Stimulated activated CD4-positive, alpha-beta T cell treated with anti-CD3 and anti-CD28 coated beads, Interleukin-1b, Interleukin-23, amount 100 ng/mL, for 24 hours (primary cell): ENCODE results near the gene GPATCH8.
"Not testable (repeated sequence)": the region's sequence is repeated elsewhere in the genome, so short reads cannot be mapped to it uniquely, and the experiment has no call there.

ENCODE experiments used
- DNase-seq, 4 experiments: peaks; one replicate each; pipeline ENCODE4 v3.0.0-alpha.2; 2020; ENCODE audit warnings: low read depth in 4 of 4, low spot score in 1 of 4

The GPATCH8 gene

GRCh38 chr17:44378171-44378705 is 125.0 kb downstream of the GPATCH8 start:
- no peak for DNase-seq

GRCh38 chr17:44376779-44377178 is 126.4 kb downstream of the GPATCH8 start:
- DNase-seq = no peak

- DNase-seq = no peak
Observed at GRCh38 chr17:44376124-44376523, 127.1 kb downstream of the GPATCH8 start.

- no peak for DNase-seq
Observed at GRCh38 chr17:44375196-44376017, 127.8 kb downstream of the GPATCH8 start.

- no peak for DNase-seq
Observed at GRCh38 chr17:44374306-44375195, 128.7 kb downstream of the GPATCH8 start.

GRCh38 chr17:44372036-44372435 is 131.2 kb downstream of the GPATCH8 start:
- no peak for DNase-seq

GRCh38 chr17:44369414-44370023 is 133.7 kb downstream of the GPATCH8 start:
- not testable (repeated sequence) for DNase-seq

- not testable (repeated sequence) for DNase-seq
Observed at GRCh38 chr17:44368391-44369243, 134.6 kb downstream of the GPATCH8 start.

GRCh38 chr17:44367231-44367979 is 135.8 kb downstream of the GPATCH8 start:
- DNase-seq = no peak

- DNase-seq = not testable (repeated sequence)
Observed at GRCh38 chr17:44365051-44365450, 138.2 kb downstream of the GPATCH8 start.

- peak; percentile 40 to 52 (median 48) for DNase-seq
Observed at GRCh38 chr17:44363613-44364159, 139.5 kb downstream of the GPATCH8 start, which contains the start of gene FAM171A2. TSS of gene FAM171A2 (minus strand) at chr17:44363853. CDS start at chr17:44363714, 139 bp downstream.

GRCh38 chr17:44362949-44363612 is 140.1 kb downstream of the GPATCH8 start:
- DNase-seq = no peak

GRCh38 chr17:44362459-44362948 is 140.7 kb downstream of the GPATCH8 start:
- no peak for DNase-seq

GRCh38 chr17:44361292-44362260 is 141.6 kb downstream of the GPATCH8 start:
- no peak for DNase-seq

- no peak for DNase-seq
Observed at GRCh38 chr17:44360826-44361225, 142.4 kb downstream of the GPATCH8 start.

- DNase-seq = no peak
Observed at GRCh38 chr17:44360144-44360533, 143.1 kb downstream of the GPATCH8 start.

- no peak for DNase-seq
Observed at GRCh38 chr17:44359458-44360143, 143.6 kb downstream of the GPATCH8 start.
